Esophagus muscularis mucosa (tissue), 4 donors: ENCODE data around the gene ALCAM. TPM values are rescaled to one million over a fixed set of nuclear protein-coding genes. Genes with fewer than 3 reads are reported as not detected.
A peak's percentile ranks its signal among the peaks of the same experiment; 100 is the strongest.
"Not testable (repeated sequence)": the region's sequence is repeated elsewhere in the genome, so short reads cannot be mapped to it uniquely, and the experiment has no call there.

ENCODE experiments used
- DNase-seq: peaks from one replicate; pipeline ENCODE4 v3.0.0-alpha.2; 2017; ENCODE audit errors: extremely low spot score
- H3K27ac ChIP-seq, 4 donors: fragments of 200-600 bp; sonication (generic); replicated peaks in 1 of 4; 1 replicate in 3 of 4; 2 replicates in 1 of 4; pipeline ENCODE4 v1.5.1; 2016 to 2019; ENCODE audit warnings: mild to moderate bottlenecking in 1 of 4
- H3K27me3 ChIP-seq, 4 donors: fragments of 200-600 bp; sonication (generic); one replicate each; pipeline versions ENCODE4 v1.5.1 to v1.6.0; 2016 to 2019
- H3K36me3 ChIP-seq, 4 donors: fragments of 200-600 bp; sonication (generic); one replicate each; pipeline ENCODE4 v1.5.1; 2016 to 2019
- H3K4me1 ChIP-seq, 4 donors: fragments of 200-600 bp; sonication (generic); one replicate each; pipeline ENCODE4 v1.5.1; 2016 to 2019
- H3K4me3 ChIP-seq, 4 donors: fragments of 200-600 bp; sonication (generic); 1 replicate in 2 of 4; 2 replicates in 2 of 4; pipeline ENCODE4 v1.5.1; 2016 to 2019; ENCODE audit warnings: mild to moderate bottlenecking in 4 of 4, moderate library complexity in 1 of 4
- H3K9me3 ChIP-seq, 4 donors: fragments of 200-600 bp; sonication (generic); 1 replicate in 3 of 4; 2 replicates in 1 of 4; pipeline ENCODE4 v1.5.1; 2016 to 2019
- CTCF ChIP-seq, 3 experiments: fragments of 200-600 bp in 2 of 3; fragments of 450-650 bp in 1 of 3; sonication (generic) in 2 of 3; IDR thresholded peaks; one replicate each; pipeline ENCODE4 v1.5.1; 2017 to 2019; ENCODE audit warnings: antibody characterized with exemption in 3 of 3, mild to moderate bottlenecking in 2 of 3, moderate library complexity in 1 of 3
- EP300 ChIP-seq: sonication (generic); formaldehyde crosslinking; IDR thresholded peaks from one replicate; pipeline ENCODE4 v1.6.1; 2017; ENCODE audit warnings: antibody characterized with exemption
- POLR2A ChIP-seq: fragments of 450-650 bp; IDR thresholded peaks from one replicate; pipeline ENCODE4 v1.6.1; 2017; ENCODE audit warnings: antibody characterized with exemption, moderate library complexity, mild to moderate bottlenecking, low read depth
- POLR2AphosphoS5 ChIP-seq, 2 donors: sonication (generic); formaldehyde crosslinking; IDR thresholded peaks; one replicate each; pipeline ENCODE4 v1.6.1; 2017; ENCODE audit warnings: antibody characterized with exemption in 2 of 2
- WGBS: methylation state at CpG from one replicate; pipeline ENCODE4 v1.1.5; 2018; 5-methylcytosine and 5-hydroxymethylcytosine counted together
- intact Hi-C: fragments of 100-400 bp; cut with DNase I; formaldehyde crosslinking; loops from one replicate; pipeline ENCODE4 v1.15.1; 2023
- total RNA-seq, 4 donors: library from RNA; depleted of rRNA; stranded (reverse); fragments of >200 nt; gene quantifications; one replicate each; pipeline versions ENCODE4 v1.1.0 to v1.2.1, GENCODE V29; 2016

ALCAM gene
- total RNA-seq, 4 donors from 2014 or later = 19.0 to 26.2 (median 22.6) TPM

- Histone ChIP-seq H3K27me3 (no peaks in the 10 kb centered on the region), H3K4me3 (no peak overlapping the region), H3K36me3 (no peaks in the 10 kb centered on the region), H3K9me3 (no peaks in the 10 kb centered on the region), H3K27ac (no peak overlapping the region), H3K4me1 (no peaks in the 10 kb centered on the region)
- DNase-seq = no peak
- 93% methylated on average over 1 of the region's 1 CpG for WGBS
- intact Hi-C loops = no loop called here
- no peak for TF ChIP-seq CTCF (IDR thresholded peaks at IDR 0.05)
- TF ChIP-seq EP300 = no peak
- TF ChIP-seq POLR2AphosphoS5 (IDR thresholded peaks at IDR 0.05) = no peak
- no peak for TF ChIP-seq POLR2A
Measured at GRCh38 chr3:105594219-105594618, 227.5 kb downstream of the ALCAM start.

- 72% methylated on average over 3 of the region's 3 CpGs for WGBS
- Histone ChIP-seq H3K27me3 (no peaks in the 10 kb centered on the region), H3K27ac (no peak overlapping the region), H3K4me1 (no peaks in the 10 kb centered on the region), H3K4me3 (no peak overlapping the region), H3K9me3 (no peaks in the 10 kb centered on the region), H3K36me3 (no peaks in the 10 kb centered on the region)
- intact Hi-C loops = no loop called here
- no peak for DNase-seq
- TF ChIP-seq EP300 = no peak
- no peak for TF ChIP-seq CTCF (IDR thresholded peaks at IDR 0.05)
- TF ChIP-seq POLR2AphosphoS5 (IDR thresholded peaks at IDR 0.05) = no peak
- TF ChIP-seq POLR2A = no peak
Measured at GRCh38 chr3:105598042-105598796, 231.5 kb downstream of the ALCAM start.

GRCh38 chr3:105599350-105599749, 232.6 kb downstream of the ALCAM start:
- no peaks in the 10 kb centered on the region for H3K27me3 ChIP-seq
- no peaks in the 10 kb centered on the region for H3K36me3 ChIP-seq
- no peak for DNase-seq
- intact Hi-C loops = no loop called here
- WGBS = 94% methylated on average over 2 of the region's 2 CpGs
- no peak overlapping the region for H3K27ac ChIP-seq
- TF ChIP-seq CTCF (IDR thresholded peaks at IDR 0.05) = no peak
- no peak for TF ChIP-seq EP300
- no peak for TF ChIP-seq POLR2A
- TF ChIP-seq POLR2AphosphoS5 (IDR thresholded peaks at IDR 0.05) = no peak
- H3K9me3 ChIP-seq = no peaks in the 10 kb centered on the region
- no peak overlapping the region for H3K4me3 ChIP-seq
- H3K4me1 ChIP-seq = no peaks in the 10 kb centered on the region

- H3K27ac ChIP-seq, H3K27me3 ChIP-seq, H3K4me3 ChIP-seq, H3K9me3 ChIP-seq, H3K4me1 ChIP-seq, intact Hi-C loops, H3K36me3 ChIP-seq: not testable (repeated sequence)
- WGBS = 100% methylated on average over 1 of the region's 1 CpG
- peak; percentile 62 for DNase-seq
Measured at GRCh38 chr3:105601756-105602155, 235.0 kb downstream of the ALCAM start.

- H3K4me1 ChIP-seq, DNase-seq, H3K27ac ChIP-seq, intact Hi-C loops, H3K36me3 ChIP-seq, H3K4me3 ChIP-seq, H3K9me3 ChIP-seq, H3K27me3 ChIP-seq: not testable (repeated sequence)
- WGBS = 84% methylated on average over 3 of the region's 3 CpGs
Measured at GRCh38 chr3:105602286-105602685, 235.6 kb downstream of the ALCAM start.

- H3K36me3 ChIP-seq, DNase-seq, intact Hi-C loops, H3K9me3 ChIP-seq, H3K27ac ChIP-seq, H3K4me1 ChIP-seq, H3K4me3 ChIP-seq, H3K27me3 ChIP-seq: not testable (repeated sequence)
- 78% methylated on average over 1 of the region's 1 CpG for WGBS
Measured at GRCh38 chr3:105603516-105603915, 236.8 kb downstream of the ALCAM start.
